HT1080 (cell line): ENCODE data around the gene PHF13. TPM values are rescaled to one million over a fixed set of nuclear protein-coding genes. Genes with fewer than 3 reads are reported as not detected.
"Not testable (repeated sequence)": the region's sequence is repeated elsewhere in the genome, so short reads cannot be mapped to it uniquely, and the experiment has no call there.

Experiments
- DNase-seq: peaks from one replicate; pipeline ENCODE4 v3.0.0-alpha.2; 2015; ENCODE audit warnings: low read depth
- total RNA-seq: library from RNA; depleted of rRNA; stranded (reverse); fragments of >200 nt; shearing (Covaris generic); gene quantifications from 2 replicates; pipeline ENCODE4 v1.2.3, GENCODE V29; 2014

PHF13 gene
- total RNA-seq, 1 experiment from 2014 or later: 15.4 TPM

GRCh38 chr1:6628971-6629479 is 15.5 kb downstream of the PHF13 start:
- DNase-seq: no peak

- DNase-seq: no peak
Measured at GRCh38 chr1:6630027-6630426, 16.5 kb downstream of the PHF13 start.

- DNase-seq: no peak
Measured at GRCh38 chr1:6631058-6631457, 17.5 kb downstream of the PHF13 start.

GRCh38 chr1:6632588-6633514 is 19.3 kb downstream of the PHF13 start:
- DNase-seq: no peak

GRCh38 chr1:6634371-6635052 is 21.0 kb downstream of the PHF13 start:
- peak; percentile 47 for DNase-seq

GRCh38 chr1:6635161-6635909 is 21.8 kb downstream of the PHF13 start:
- no peak for DNase-seq

- no peak for DNase-seq
Measured at GRCh38 chr1:6635910-6636760, 22.6 kb downstream of the PHF13 start.

- not testable (repeated sequence) for DNase-seq
Measured at GRCh38 chr1:6636778-6637177, 23.2 kb downstream of the PHF13 start.

- no peak for DNase-seq
Measured at GRCh38 chr1:6637770-6638169, 24.2 kb downstream of the PHF13 start.

GRCh38 chr1:6638226-6638625 is 24.7 kb downstream of the PHF13 start:
- no peak for DNase-seq

- DNase-seq: not testable (repeated sequence)
Measured at GRCh38 chr1:6640867-6641266, 27.3 kb downstream of the PHF13 start.

- no peak for DNase-seq
Measured at GRCh38 chr1:6645018-6645417, 31.5 kb downstream of the PHF13 start.

- peak; percentile 24 for DNase-seq
Measured at GRCh38 chr1:6646499-6647148, 33.1 kb downstream of the PHF13 start.

- no peak for DNase-seq
Measured at GRCh38 chr1:6648556-6648955, 35.0 kb downstream of the PHF13 start.

- no peak for DNase-seq
Measured at GRCh38 chr1:6651909-6652308, 38.4 kb downstream of the PHF13 start.

- no peak for DNase-seq
Measured at GRCh38 chr1:6652986-6653385, 39.5 kb downstream of the PHF13 start.

- DNase-seq: no peak
Measured at GRCh38 chr1:6653436-6654290, 40.1 kb downstream of the PHF13 start.

GRCh38 chr1:6657138-6657537 is 43.6 kb downstream of the PHF13 start:
- DNase-seq: no peak
